Mammary epithelial cell (primary cell): ENCODE results near the gene PACSIN3.

Source experiments
- EZH2 ChIP-seq: IDR thresholded peaks from 2 replicates; pipeline ENCODE4 v1.6.1; 2012; ENCODE audit warnings: low read length, inconsistent platforms, borderline replicate concordance
- TF ChIP-seq, protein P1 (sequence below), 2 donors: IDR thresholded peaks in 1 of 2; conservative IDR thresholded peaks in 1 of 2; 2 replicates each; pipeline ENCODE4 v1.5.1; 2011 to 2012; ENCODE audit warnings: inconsistent platforms in 2 of 2, low read length in 2 of 2, mild to moderate bottlenecking in 2 of 2, control low read depth in 1 of 2, low read depth in 1 of 2; ENCODE audit not compliant: insufficient read depth in 1 of 2; ENCODE audit errors: extremely low read depth in 1 of 2

DNA sequence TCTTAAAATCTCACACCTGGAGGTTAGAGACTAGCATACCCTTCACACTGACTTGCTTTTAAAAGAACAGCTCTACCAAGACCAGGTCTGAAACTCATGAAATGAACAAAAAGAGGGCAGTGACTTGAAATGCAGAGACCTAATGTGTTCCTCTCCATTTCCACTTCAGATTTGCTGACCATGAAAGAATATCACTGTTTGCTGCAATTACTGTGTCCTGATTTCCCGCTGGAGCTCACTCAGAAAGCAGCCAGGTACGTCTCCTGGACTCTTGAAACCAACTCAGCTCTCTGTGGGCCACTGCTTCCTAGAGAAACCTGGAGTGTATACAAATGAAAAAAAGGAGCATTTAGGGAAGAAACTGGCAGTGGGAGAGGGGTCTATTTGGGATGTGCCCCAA lies 48.8 kb downstream of the PACSIN3 start:
- TF ChIP-seq, protein P1, sequence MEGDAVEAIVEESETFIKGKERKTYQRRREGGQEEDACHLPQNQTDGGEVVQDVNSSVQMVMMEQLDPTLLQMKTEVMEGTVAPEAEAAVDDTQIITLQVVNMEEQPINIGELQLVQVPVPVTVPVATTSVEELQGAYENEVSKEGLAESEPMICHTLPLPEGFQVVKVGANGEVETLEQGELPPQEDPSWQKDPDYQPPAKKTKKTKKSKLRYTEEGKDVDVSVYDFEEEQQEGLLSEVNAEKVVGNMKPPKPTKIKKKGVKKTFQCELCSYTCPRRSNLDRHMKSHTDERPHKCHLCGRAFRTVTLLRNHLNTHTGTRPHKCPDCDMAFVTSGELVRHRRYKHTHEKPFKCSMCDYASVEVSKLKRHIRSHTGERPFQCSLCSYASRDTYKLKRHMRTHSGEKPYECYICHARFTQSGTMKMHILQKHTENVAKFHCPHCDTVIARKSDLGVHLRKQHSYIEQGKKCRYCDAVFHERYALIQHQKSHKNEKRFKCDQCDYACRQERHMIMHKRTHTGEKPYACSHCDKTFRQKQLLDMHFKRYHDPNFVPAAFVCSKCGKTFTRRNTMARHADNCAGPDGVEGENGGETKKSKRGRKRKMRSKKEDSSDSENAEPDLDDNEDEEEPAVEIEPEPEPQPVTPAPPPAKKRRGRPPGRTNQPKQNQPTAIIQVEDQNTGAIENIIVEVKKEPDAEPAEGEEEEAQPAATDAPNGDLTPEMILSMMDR (conservative IDR thresholded peaks at IDR 0.05 in 1 of 2, IDR thresholded peaks at IDR 0.05 in 1 of 2; ENCODE audit: extremely low read depth in 1 of 2, insufficient read depth in 1 of 2, low read depth in 1 of 2, low read length in 2 of 2), result no peak
- TF ChIP-seq EZH2, result no peak
